ENCODE results near the gene STAT4.

STAT4 gene

DNA sequence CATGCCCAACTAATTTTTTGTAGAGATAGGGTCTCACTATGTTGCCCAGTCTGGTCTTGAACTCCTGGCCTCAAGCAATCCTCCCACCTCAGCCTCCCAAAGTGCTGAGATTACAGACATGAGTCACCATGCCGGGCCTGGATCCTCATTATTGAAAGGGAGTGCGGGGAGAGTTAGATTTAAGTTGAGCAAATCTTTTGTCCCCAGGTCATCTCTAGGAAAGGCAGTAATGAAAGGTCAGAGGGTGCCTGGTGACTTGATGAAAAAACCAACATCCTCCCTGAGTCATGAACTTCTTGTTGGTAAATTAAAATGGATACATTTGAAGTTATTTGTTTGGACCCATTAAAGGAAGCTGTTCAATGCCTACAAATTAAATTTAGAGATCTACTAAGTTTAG, 25.1 kb downstream of the STAT4 start:
- DNase-seq (ENCODE audit: low read depth) = no peak
- no peak overlapping the region for H3K4me3 ChIP-seq (ENCODE audit: control insufficient read depth, low read depth, low read length)
- TF ChIP-seq, protein P1, sequence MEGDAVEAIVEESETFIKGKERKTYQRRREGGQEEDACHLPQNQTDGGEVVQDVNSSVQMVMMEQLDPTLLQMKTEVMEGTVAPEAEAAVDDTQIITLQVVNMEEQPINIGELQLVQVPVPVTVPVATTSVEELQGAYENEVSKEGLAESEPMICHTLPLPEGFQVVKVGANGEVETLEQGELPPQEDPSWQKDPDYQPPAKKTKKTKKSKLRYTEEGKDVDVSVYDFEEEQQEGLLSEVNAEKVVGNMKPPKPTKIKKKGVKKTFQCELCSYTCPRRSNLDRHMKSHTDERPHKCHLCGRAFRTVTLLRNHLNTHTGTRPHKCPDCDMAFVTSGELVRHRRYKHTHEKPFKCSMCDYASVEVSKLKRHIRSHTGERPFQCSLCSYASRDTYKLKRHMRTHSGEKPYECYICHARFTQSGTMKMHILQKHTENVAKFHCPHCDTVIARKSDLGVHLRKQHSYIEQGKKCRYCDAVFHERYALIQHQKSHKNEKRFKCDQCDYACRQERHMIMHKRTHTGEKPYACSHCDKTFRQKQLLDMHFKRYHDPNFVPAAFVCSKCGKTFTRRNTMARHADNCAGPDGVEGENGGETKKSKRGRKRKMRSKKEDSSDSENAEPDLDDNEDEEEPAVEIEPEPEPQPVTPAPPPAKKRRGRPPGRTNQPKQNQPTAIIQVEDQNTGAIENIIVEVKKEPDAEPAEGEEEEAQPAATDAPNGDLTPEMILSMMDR (IDR thresholded peaks at IDR 0.05; ENCODE audit: control insufficient read depth, insufficient read depth, low read depth, low read length, missing control alignments) = no peak

DNA sequence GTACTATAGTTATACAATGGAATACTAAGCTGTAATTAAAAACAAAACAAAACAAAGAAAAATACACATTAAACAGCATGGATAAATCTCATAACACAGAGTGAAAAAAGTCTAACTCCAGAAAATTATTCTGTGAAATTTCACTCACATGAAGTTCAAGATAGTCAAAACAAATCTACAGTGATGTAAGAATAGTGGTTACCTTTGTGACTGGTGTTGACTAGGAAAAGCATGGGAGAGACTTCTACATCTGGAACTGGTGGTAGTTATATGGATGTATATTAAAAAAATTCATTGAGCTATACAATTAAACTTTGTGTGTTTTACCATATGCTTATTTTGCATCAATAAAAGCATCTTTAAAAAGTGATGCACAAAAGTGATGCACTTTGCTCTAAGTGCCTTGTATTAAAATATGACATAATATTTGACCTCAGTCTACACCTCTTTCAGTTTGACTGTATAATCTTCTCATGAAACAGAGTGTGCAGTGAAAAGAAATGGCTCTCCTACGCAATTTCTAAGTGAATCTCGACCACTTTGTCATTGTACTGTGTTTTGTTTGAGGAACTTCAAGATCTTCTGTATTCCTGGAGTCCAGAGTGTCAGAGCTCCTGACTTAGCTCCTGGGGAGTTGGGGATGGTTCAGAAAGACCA, 28.0 kb downstream of the STAT4 start:
- no peak overlapping the region for H3K4me3 ChIP-seq (ENCODE audit: control insufficient read depth, low read depth, low read length)
- no peak for DNase-seq (ENCODE audit: low read depth)
- TF ChIP-seq, protein P1 (IDR thresholded peaks at IDR 0.05; ENCODE audit: control insufficient read depth, insufficient read depth, low read depth, low read length, missing control alignments) = no peak

DNA sequence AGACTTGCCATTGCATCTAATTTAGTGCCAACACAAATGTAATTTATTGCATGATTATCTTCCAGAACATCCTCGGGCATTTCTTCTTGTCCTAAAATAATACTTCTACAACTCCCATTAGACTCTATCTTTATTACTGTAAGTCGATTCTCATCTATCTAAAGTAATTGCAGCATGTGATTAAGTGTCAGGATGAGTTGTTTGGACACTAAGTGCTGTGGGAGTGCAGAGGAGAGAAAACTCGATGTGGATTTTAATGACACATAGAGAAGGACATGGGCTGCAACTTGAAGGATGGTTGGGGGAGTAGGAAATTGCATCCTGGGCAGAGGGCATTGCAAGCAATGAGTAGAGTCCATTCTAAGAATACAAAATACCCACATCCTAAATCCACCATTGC, 33.5 kb downstream of the STAT4 start:
- TF ChIP-seq, protein P1 (IDR thresholded peaks at IDR 0.05; ENCODE audit: control insufficient read depth, insufficient read depth, low read depth, low read length, missing control alignments) = no peak
- no peak overlapping the region for H3K4me3 ChIP-seq (ENCODE audit: control insufficient read depth, low read depth, low read length)
- no peak for DNase-seq (ENCODE audit: low read depth)

DNA sequence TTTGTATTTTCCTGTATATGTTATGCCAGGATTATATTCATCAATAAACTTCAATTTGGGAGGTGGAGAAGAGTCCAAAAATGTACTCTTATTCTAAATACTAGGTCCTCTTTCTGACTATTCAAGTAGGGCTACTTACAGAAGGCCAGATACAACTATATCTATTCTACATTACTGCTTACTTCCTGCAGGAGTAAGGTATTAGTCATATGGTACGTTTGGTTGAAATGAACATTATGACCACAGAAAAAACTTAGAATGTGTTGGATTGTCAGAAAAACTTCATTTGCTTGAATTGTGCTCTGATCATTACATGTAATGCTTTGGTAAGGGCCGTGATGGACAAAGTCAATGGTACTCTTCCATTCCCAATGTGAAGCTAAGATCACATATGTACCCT, 35.0 kb downstream of the STAT4 start:
- H3K4me3 ChIP-seq (ENCODE audit: control insufficient read depth, low read depth, low read length) = no peak overlapping the region
- no peak for DNase-seq (ENCODE audit: low read depth)
- TF ChIP-seq, protein P1 (IDR thresholded peaks at IDR 0.05; ENCODE audit: control insufficient read depth, insufficient read depth, low read depth, low read length, missing control alignments) = no peak

DNA sequence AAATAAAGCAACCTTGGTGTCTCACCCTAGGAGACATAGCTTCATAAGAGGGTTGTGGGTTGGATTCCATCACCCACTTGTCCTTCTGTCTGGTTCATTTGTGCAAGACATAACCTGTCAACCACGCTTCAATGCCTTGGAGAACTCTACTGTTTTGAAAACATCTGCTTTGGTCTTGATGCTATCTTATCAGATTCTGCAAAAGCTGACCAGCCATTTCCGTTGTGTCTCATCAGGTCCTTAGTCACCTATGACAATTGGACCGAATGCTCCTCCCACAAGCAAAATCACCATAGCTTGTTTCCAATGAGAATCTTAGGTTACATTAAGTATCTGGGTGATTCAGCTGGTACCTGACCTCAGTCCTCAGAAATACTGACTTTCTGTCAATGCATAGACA, 35.4 kb downstream of the STAT4 start:
- DNase-seq (ENCODE audit: low read depth) = no peak
- TF ChIP-seq, protein P1 (IDR thresholded peaks at IDR 0.05; ENCODE audit: control insufficient read depth, insufficient read depth, low read depth, low read length, missing control alignments) = no peak
- no peak overlapping the region for H3K4me3 ChIP-seq (ENCODE audit: control insufficient read depth, low read depth, low read length)

DNA sequence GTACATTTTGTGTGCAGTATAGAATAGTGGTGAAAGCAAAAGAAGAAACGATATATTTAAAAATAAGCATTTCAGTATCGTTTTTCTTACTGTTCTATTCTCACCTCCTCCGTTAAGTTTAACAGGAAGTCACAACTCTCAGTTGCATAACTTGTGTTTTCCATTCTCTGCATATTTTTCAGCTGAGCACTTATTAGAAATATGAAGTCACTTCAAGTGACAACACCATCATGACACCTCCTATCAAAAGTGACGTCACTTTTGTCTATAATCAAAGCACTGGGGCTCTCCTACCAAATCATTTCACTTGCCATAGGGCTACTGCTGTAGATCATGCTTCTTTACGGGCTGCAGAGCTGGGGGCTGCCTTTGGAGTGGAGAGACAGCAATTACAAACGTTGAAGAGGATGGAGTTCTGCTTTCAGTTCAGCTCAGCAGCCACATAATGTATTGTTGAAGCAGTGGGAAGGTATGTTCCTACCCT, 36.3 kb downstream of the STAT4 start:
- DNase-seq (ENCODE audit: low read depth) = no peak
- no peak overlapping the region for H3K4me3 ChIP-seq (ENCODE audit: control insufficient read depth, low read depth, low read length)
- TF ChIP-seq, protein P1 (IDR thresholded peaks at IDR 0.05; ENCODE audit: control insufficient read depth, insufficient read depth, low read depth, low read length, missing control alignments) = no peak

Measured in AG09309 (cell line).